ENCODE measurements around the gene RPS18.
"Not testable (repeated sequence)": the region's sequence is repeated elsewhere in the genome, so short reads cannot be mapped to it uniquely, and the experiment has no call there.

Gene RPS18

GRCh38 chr6:33271468-33272274, at the start of gene RPS18, which contains the start of gene VPS52:
Gene RPS18 (plus strand): TSS chr6:33272075. CDS start chr6:33272120, 45 bp downstream.
Gene VPS52 (minus strand): TSS chr6:33271876. CDS start chr6:33271675, 201 bp downstream.
- DNase-seq (ENCODE audit: low spot score), result peak; percentile 89

- not testable (repeated sequence) for DNase-seq (ENCODE audit: low spot score)
Observed at GRCh38 chr6:33226503-33227120, 45.3 kb upstream of the RPS18 start.

GRCh38 chr6:33235221-33235634, 36.6 kb upstream of the RPS18 start:
- DNase-seq (ENCODE audit: low spot score), result no peak

GRCh38 chr6:33236328-33236727, 35.5 kb upstream of the RPS18 start:
- DNase-seq (ENCODE audit: low spot score), result no peak

- DNase-seq (ENCODE audit: low spot score), result no peak
Observed at GRCh38 chr6:33236852-33237251, 35.0 kb upstream of the RPS18 start.

- DNase-seq (ENCODE audit: low spot score), result no peak
Observed at GRCh38 chr6:33237741-33238140, 34.1 kb upstream of the RPS18 start.

GRCh38 chr6:33241968-33242367, 29.9 kb upstream of the RPS18 start:
- no peak for DNase-seq (ENCODE audit: low spot score)

GRCh38 chr6:33243476-33243875, 28.4 kb upstream of the RPS18 start:
- no peak for DNase-seq (ENCODE audit: low spot score)

GRCh38 chr6:33247977-33248642, 23.8 kb upstream of the RPS18 start:
- peak; percentile 50 for DNase-seq (ENCODE audit: low spot score)

GRCh38 chr6:33248643-33248931, 23.3 kb upstream of the RPS18 start:
- no peak for DNase-seq (ENCODE audit: low spot score)

GRCh38 chr6:33248932-33249731, 22.7 kb upstream of the RPS18 start:
- peak; percentile 89 for DNase-seq (ENCODE audit: low spot score)

GRCh38 chr6:33249732-33250630, 21.9 kb upstream of the RPS18 start:
- peak; percentile 50 for DNase-seq (ENCODE audit: low spot score)

- DNase-seq (ENCODE audit: low spot score), result no peak
Observed at GRCh38 chr6:33250731-33251130, 21.1 kb upstream of the RPS18 start.

- DNase-seq (ENCODE audit: low spot score), result no peak
Observed at GRCh38 chr6:33251395-33252012, 20.4 kb upstream of the RPS18 start.

GRCh38 chr6:33252759-33253158, 19.1 kb upstream of the RPS18 start:
- DNase-seq (ENCODE audit: low spot score), result no peak

- DNase-seq (ENCODE audit: low spot score), result no peak
Observed at GRCh38 chr6:33254591-33254990, 17.3 kb upstream of the RPS18 start.

GRCh38 chr6:33259032-33259431, 12.8 kb upstream of the RPS18 start:
- no peak for DNase-seq (ENCODE audit: low spot score)

GRCh38 chr6:33262490-33262889, 9.4 kb upstream of the RPS18 start:
- DNase-seq (ENCODE audit: low spot score), result not testable (repeated sequence)

- DNase-seq (ENCODE audit: low spot score), result no peak
Observed at GRCh38 chr6:33264015-33264414, 7.9 kb upstream of the RPS18 start.

GRCh38 chr6:33271117-33271467, 783 bp upstream of the RPS18 start:
- DNase-seq (ENCODE audit: low spot score), result no peak
